ENCODE data around the gene IFI30. TPM values are rescaled to one million over a fixed set of nuclear protein-coding genes. Genes with fewer than 3 reads are reported as not detected.

Gene IFI30
- total and polyA plus RNA-seq, 4 donors, result 60.2 to 130 (median 109) TPM

DNA sequence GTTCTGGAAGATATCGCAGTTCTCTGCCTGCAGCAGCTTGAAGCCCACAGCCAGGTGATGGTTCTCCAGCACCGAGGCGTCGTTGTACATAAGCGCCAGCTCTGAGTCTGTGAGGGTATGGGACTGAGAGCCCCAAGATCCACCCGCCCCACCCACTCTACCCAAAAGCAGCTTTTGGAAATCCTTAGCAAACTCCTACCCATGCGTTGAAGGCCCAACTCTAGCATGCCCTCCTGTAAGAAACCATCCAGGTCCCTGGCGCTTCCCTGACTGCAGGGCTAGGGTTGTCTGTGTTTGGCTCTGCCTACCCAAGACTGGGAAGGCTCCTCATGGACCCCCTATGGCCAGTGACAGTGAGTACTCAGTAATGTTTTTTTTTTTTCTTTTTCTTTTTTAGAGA lies 43.2 kb downstream of the IFI30 start:
- TF ChIP-seq HNF4G (IDR thresholded peaks at IDR 0.05), result no peak
- TF ChIP-seq, protein P1, sequence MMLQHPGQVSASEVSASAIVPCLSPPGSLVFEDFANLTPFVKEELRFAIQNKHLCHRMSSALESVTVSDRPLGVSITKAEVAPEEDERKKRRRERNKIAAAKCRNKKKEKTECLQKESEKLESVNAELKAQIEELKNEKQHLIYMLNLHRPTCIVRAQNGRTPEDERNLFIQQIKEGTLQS (IDR thresholded peaks at IDR 0.05), result no peak
- H3K4me1 ChIP-seq (ENCODE audit: control insufficient read depth in 4 of 4, insufficient read depth in 4 of 4, low read length in 3 of 4), result no peaks in the 10 kb centered on the region
- no peaks in the 10 kb centered on the region for H3K36me3 ChIP-seq (ENCODE audit: control insufficient read depth in 4 of 4, insufficient read depth in 3 of 4, low read depth in 1 of 4, low read length in 3 of 4)
- no peak overlapping the region for H3K4me3 ChIP-seq (ENCODE audit: low read depth in 1 of 3, low read length in 3 of 3)
- no peak overlapping the region for H3K9ac ChIP-seq (ENCODE audit: low read depth in 1 of 2, low read length in 2 of 2)
- H3K9me3 ChIP-seq (ENCODE audit: control insufficient read depth in 4 of 4, low read length in 3 of 4), result no peaks in the 10 kb centered on the region
- H3K27me3 ChIP-seq (ENCODE audit: control insufficient read depth in 4 of 4, insufficient read depth in 4 of 4, low read length in 3 of 4), result no peaks in the 10 kb centered on the region
- 96% methylated on average over 8 of the region's 8 CpGs for WGBS
- no peak for DNase-seq (ENCODE audit: low spot score)
- no peak overlapping the region for H3K27ac ChIP-seq (ENCODE audit: low read depth in 1 of 2, low read length in 2 of 2)

DNA sequence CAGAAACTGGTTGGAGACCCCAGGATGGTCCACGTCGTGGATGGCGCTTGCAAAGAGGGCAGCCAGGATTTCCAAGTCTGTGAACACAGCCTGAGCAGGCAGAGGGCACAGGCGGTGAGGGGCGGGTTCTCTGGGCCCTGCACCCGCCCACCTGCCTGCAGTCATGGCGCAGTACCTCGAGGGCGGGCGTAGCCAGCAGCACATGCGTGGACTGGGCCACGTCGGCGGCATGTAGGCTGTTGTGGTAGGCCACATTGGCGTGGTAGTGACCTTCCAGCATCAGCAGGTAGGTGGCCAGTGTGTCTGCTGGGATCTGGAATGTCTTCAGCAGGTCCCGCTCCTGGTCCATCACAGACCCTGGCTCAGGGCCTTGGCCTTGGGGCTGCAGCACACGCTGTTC lies 44.5 kb downstream of the IFI30 start:
- H3K36me3 ChIP-seq (ENCODE audit: control insufficient read depth in 4 of 4, insufficient read depth in 3 of 4, low read depth in 1 of 4, low read length in 3 of 4), result no peaks in the 10 kb centered on the region
- H3K9ac ChIP-seq (ENCODE audit: low read depth in 1 of 2, low read length in 2 of 2), result no peak overlapping the region
- no peak for DNase-seq (ENCODE audit: low spot score)
- no peaks in the 10 kb centered on the region for H3K27me3 ChIP-seq (ENCODE audit: control insufficient read depth in 4 of 4, insufficient read depth in 4 of 4, low read length in 3 of 4)
- 90% methylated on average over 17 of the region's 17 CpGs for WGBS
- no peak overlapping the region for H3K27ac ChIP-seq (ENCODE audit: low read depth in 1 of 2, low read length in 2 of 2)
- TF ChIP-seq FOXA1 (IDR thresholded peaks at IDR 0.05), result no peak
- no peak for TF ChIP-seq HNF4G (IDR thresholded peaks at IDR 0.05)
- no peak for TF ChIP-seq NR2F2 (IDR thresholded peaks at IDR 0.05)
- TF ChIP-seq, protein P2, sequence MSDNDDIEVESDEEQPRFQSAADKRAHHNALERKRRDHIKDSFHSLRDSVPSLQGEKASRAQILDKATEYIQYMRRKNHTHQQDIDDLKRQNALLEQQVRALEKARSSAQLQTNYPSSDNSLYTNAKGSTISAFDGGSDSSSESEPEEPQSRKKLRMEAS (IDR thresholded peaks at IDR 0.05), result no peak
- TF ChIP-seq, protein P3, sequence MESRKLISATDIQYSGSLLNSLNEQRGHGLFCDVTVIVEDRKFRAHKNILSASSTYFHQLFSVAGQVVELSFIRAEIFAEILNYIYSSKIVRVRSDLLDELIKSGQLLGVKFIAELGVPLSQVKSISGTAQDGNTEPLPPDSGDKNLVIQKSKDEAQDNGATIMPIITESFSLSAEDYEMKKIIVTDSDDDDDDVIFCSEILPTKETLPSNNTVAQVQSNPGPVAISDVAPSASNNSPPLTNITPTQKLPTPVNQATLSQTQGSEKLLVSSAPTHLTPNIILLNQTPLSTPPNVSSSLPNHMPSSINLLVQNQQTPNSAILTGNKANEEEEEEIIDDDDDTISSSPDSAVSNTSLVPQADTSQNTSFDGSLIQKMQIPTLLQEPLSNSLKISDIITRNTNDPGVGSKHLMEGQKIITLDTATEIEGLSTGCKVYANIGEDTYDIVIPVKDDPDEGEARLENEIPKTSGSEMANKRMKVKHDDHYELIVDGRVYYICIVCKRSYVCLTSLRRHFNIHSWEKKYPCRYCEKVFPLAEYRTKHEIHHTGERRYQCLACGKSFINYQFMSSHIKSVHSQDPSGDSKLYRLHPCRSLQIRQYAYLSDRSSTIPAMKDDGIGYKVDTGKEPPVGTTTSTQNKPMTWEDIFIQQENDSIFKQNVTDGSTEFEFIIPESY (IDR thresholded peaks at IDR 0.05), result no peak
- TF ChIP-seq, protein P4, sequence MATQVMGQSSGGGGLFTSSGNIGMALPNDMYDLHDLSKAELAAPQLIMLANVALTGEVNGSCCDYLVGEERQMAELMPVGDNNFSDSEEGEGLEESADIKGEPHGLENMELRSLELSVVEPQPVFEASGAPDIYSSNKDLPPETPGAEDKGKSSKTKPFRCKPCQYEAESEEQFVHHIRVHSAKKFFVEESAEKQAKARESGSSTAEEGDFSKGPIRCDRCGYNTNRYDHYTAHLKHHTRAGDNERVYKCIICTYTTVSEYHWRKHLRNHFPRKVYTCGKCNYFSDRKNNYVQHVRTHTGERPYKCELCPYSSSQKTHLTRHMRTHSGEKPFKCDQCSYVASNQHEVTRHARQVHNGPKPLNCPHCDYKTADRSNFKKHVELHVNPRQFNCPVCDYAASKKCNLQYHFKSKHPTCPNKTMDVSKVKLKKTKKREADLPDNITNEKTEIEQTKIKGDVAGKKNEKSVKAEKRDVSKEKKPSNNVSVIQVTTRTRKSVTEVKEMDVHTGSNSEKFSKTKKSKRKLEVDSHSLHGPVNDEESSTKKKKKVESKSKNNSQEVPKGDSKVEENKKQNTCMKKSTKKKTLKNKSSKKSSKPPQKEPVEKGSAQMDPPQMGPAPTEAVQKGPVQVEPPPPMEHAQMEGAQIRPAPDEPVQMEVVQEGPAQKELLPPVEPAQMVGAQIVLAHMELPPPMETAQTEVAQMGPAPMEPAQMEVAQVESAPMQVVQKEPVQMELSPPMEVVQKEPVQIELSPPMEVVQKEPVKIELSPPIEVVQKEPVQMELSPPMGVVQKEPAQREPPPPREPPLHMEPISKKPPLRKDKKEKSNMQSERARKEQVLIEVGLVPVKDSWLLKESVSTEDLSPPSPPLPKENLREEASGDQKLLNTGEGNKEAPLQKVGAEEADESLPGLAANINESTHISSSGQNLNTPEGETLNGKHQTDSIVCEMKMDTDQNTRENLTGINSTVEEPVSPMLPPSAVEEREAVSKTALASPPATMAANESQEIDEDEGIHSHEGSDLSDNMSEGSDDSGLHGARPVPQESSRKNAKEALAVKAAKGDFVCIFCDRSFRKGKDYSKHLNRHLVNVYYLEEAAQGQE (IDR thresholded peaks at IDR 0.05), result no peak
- TF ChIP-seq FOXA2 (IDR thresholded peaks at IDR 0.05), result no peak
- TF ChIP-seq EGR1 (IDR thresholded peaks at IDR 0.05; ENCODE audit: low read depth in 2 of 2), result no peak
- no peak for TF ChIP-seq YY1 (IDR thresholded peaks at IDR 0.05)
- TF ChIP-seq, protein P1 (IDR thresholded peaks at IDR 0.05), result no peak
- no peak for TF ChIP-seq JUND (IDR thresholded peaks at IDR 0.05)
- TF ChIP-seq RAD21 (IDR thresholded peaks at IDR 0.05), result no peak
- TF ChIP-seq HNF4A (conservative IDR thresholded peaks at IDR 0.05), result no peak
- TF ChIP-seq SP1 (IDR thresholded peaks at IDR 0.05), result no peak
- H3K9me3 ChIP-seq (ENCODE audit: control insufficient read depth in 4 of 4, low read length in 3 of 4), result no peaks in the 10 kb centered on the region
- no peak overlapping the region for H3K4me3 ChIP-seq (ENCODE audit: low read depth in 1 of 3, low read length in 3 of 3)
- no peaks in the 10 kb centered on the region for H3K4me1 ChIP-seq (ENCODE audit: control insufficient read depth in 4 of 4, insufficient read depth in 4 of 4, low read length in 3 of 4)
